ENCODE measurements around the gene EEF1AKMT4. TPM values are rescaled to one million over a fixed set of nuclear protein-coding genes. Genes with fewer than 3 reads are reported as not detected.

The EEF1AKMT4 gene
- total and polyA plus RNA-seq, 5 donors: 1.1 to 1.8 (median 1.4) TPM

GRCh38 chr3:184300378-184300720, 50.9 kb downstream of the EEF1AKMT4 start:
- Histone ChIP-seq H3K4me1 (ENCODE audit: control insufficient read depth, insufficient read depth, low read length) (peaks cover 3% of the 10 kb centered on the region), H3K4me3 (ENCODE audit: low read length) (peak overlapping the region; percentile 78), H3K27ac (ENCODE audit: low read length) (no peak overlapping the region), H3K27me3 (ENCODE audit: control insufficient read depth, insufficient read depth) (no peaks in the 10 kb centered on the region), H3K9me3 (ENCODE audit: control insufficient read depth, low read length) (no peaks in the 10 kb centered on the region)
- DNase-seq (no peak), ATAC-seq (no peak)
- intact Hi-C loops (cut with DNase I): no loop called here
- WGBS: 71% methylated on average over 3 of the region's 3 CpGs

GRCh38 chr3:184305577-184305976, 56.1 kb downstream of the EEF1AKMT4 start:
- WGBS: 55% methylated on average over 1 of the region's 1 CpG

GRCh38 chr3:184306341-184306972, 57.0 kb downstream of the EEF1AKMT4 start:
- no peak overlapping the region for H3K4me3 ChIP-seq (ENCODE audit: low read length)
- DNase-seq: no peak
- WGBS: 90% methylated on average over 4 of the region's 4 CpGs
- no peaks in the 10 kb centered on the region for H3K4me1 ChIP-seq (ENCODE audit: control insufficient read depth, insufficient read depth, low read length)
- no peak for ATAC-seq
- no peaks in the 10 kb centered on the region for H3K9me3 ChIP-seq (ENCODE audit: control insufficient read depth, low read length)
- intact Hi-C loops (cut with DNase I): no loop called here
- H3K27ac ChIP-seq (ENCODE audit: low read length): no peak overlapping the region
- H3K27me3 ChIP-seq (ENCODE audit: control insufficient read depth, insufficient read depth): no peaks in the 10 kb centered on the region

More at GRCh38 chr3:184305577-184305976, 56.1 kb downstream of the EEF1AKMT4 start:
- intact Hi-C loops (cut with DNase I): no loop called here
- ATAC-seq: no peak
- H3K27me3 ChIP-seq (ENCODE audit: control insufficient read depth, insufficient read depth): no peaks in the 10 kb centered on the region
- H3K4me1 ChIP-seq (ENCODE audit: control insufficient read depth, insufficient read depth, low read length): no peaks in the 10 kb centered on the region
- no peaks in the 10 kb centered on the region for H3K9me3 ChIP-seq (ENCODE audit: control insufficient read depth, low read length)
- DNase-seq: no peak
- H3K27ac ChIP-seq (ENCODE audit: low read length): no peak overlapping the region
- no peak overlapping the region for H3K4me3 ChIP-seq (ENCODE audit: low read length)

GRCh38 chr3:184307915-184308314, 58.4 kb downstream of the EEF1AKMT4 start:
- no peak for ATAC-seq

More at GRCh38 chr3:184307915-184308314, 58.4 kb downstream of the EEF1AKMT4 start:
- DNase-seq: peak in 1 of 3 donors; percentile 3
- Histone ChIP-seq H3K27me3 (ENCODE audit: control insufficient read depth, insufficient read depth) (no peaks in the 10 kb centered on the region), H3K4me1 (ENCODE audit: control insufficient read depth, insufficient read depth, low read length) (no peaks in the 10 kb centered on the region), H3K4me3 (ENCODE audit: low read length) (no peak overlapping the region), H3K27ac (ENCODE audit: low read length) (no peak overlapping the region), H3K9me3 (ENCODE audit: control insufficient read depth, low read length) (no peaks in the 10 kb centered on the region)
- intact Hi-C loops (cut with DNase I): no loop called here
- WGBS: 94% methylated on average over 9 of the region's 9 CpGs

Small RNA genes within 50 kb of the gene (microRNA-seq; reads per million reads assigned to microRNA genes)
- 0.54 to 1.3 reads per million in 2 donors for gene MIR1224

Other genes starting within 250 kb of the EEF1AKMT4 start
- gene ABCC5, start 231.8 kb upstream of the EEF1AKMT4 start, total RNA-seq: 10 to 100 TPM; 43.5 to 60.7 (median 52.7) TPM
- 28.9 TPM for gene ABCC5, start 231.8 kb upstream of the EEF1AKMT4 start, polyA plus RNA-seq
- not detected for gene HTR3D, start 217.9 kb upstream of the EEF1AKMT4 start, total RNA-seq
- gene HTR3D, start 217.9 kb upstream of the EEF1AKMT4 start, polyA plus RNA-seq: not detected
- gene HTR3C, start 196.6 kb upstream of the EEF1AKMT4 start, total RNA-seq: not detected
- not detected for gene HTR3C, start 196.6 kb upstream of the EEF1AKMT4 start, polyA plus RNA-seq
- not detected for gene HTR3E, start 152.6 kb upstream of the EEF1AKMT4 start, total RNA-seq
- not detected for gene HTR3E, start 152.6 kb upstream of the EEF1AKMT4 start, polyA plus RNA-seq
- gene EIF2B5, start 114.3 kb upstream of the EEF1AKMT4 start, total RNA-seq: 10 to 100 TPM; 30.8 to 34.5 (median 33.0) TPM
- gene EIF2B5, start 114.3 kb upstream of the EEF1AKMT4 start, polyA plus RNA-seq: 28.3 TPM
- 10 to 100 TPM; 61.1 to 67.4 (median 65.3) TPM for gene DVL3, start 94.3 kb upstream of the EEF1AKMT4 start, total RNA-seq
- 39.8 TPM for gene DVL3, start 94.3 kb upstream of the EEF1AKMT4 start, polyA plus RNA-seq
- gene AP2M1, start 74.8 kb upstream of the EEF1AKMT4 start, total RNA-seq: 100 to 1,000 TPM; 271 to 340 (median 329) TPM
- gene AP2M1, start 74.8 kb upstream of the EEF1AKMT4 start, polyA plus RNA-seq: 330 TPM
- gene ABCF3, start 63.5 kb upstream of the EEF1AKMT4 start, total RNA-seq: 10 to 100 TPM; 59.2 to 72.9 (median 63.5) TPM
- gene ABCF3, start 63.5 kb upstream of the EEF1AKMT4 start, polyA plus RNA-seq: 50.9 TPM
- gene VWA5B2, start 20.1 kb upstream of the EEF1AKMT4 start, total RNA-seq: not detected
- gene VWA5B2, start 20.1 kb upstream of the EEF1AKMT4 start, polyA plus RNA-seq: 0.07 TPM
- 10 to 100 TPM; 17.3 to 23.3 (median 21.6) TPM for gene ALG3, start 710 bp upstream of the EEF1AKMT4 start, total RNA-seq
- gene ALG3, start 710 bp upstream of the EEF1AKMT4 start, polyA plus RNA-seq: 19.3 TPM
- gene CAMK2N2, start 11.9 kb downstream of the EEF1AKMT4 start, total RNA-seq: under 1 TPM in 1 of 4 donors, not detected in 3; 0.50 TPM
- 0.07 TPM for gene CAMK2N2, start 11.9 kb downstream of the EEF1AKMT4 start, polyA plus RNA-seq
- gene ECE2, start 26.4 kb downstream of the EEF1AKMT4 start, total RNA-seq: 1 to 10 TPM; 1.2 to 6.6 (median 3.6) TPM
- gene ECE2, start 26.4 kb downstream of the EEF1AKMT4 start, polyA plus RNA-seq: 2.6 TPM
- 100 to 1,000 TPM; 198 to 230 (median 227) TPM for gene PSMD2, start 49.6 kb downstream of the EEF1AKMT4 start, total RNA-seq
- gene PSMD2, start 49.6 kb downstream of the EEF1AKMT4 start, polyA plus RNA-seq: 161 TPM
- 100 to 1,000 TPM; 215 to 301 (median 245) TPM for gene EIF4G1, start 64.9 kb downstream of the EEF1AKMT4 start, total RNA-seq
- gene EIF4G1, start 64.9 kb downstream of the EEF1AKMT4 start, polyA plus RNA-seq: 203 TPM
- gene FAM131A, start 87.9 kb downstream of the EEF1AKMT4 start, total RNA-seq: 10 to 100 TPM; 26.5 to 41.1 (median 33.6) TPM
- 34.3 TPM for gene FAM131A, start 87.9 kb downstream of the EEF1AKMT4 start, polyA plus RNA-seq
- 1 to 10 TPM; 2.0 to 4.9 (median 3.6) TPM for gene CLCN2, start 111.9 kb downstream of the EEF1AKMT4 start, total RNA-seq
- 2.7 TPM for gene CLCN2, start 111.9 kb downstream of the EEF1AKMT4 start, polyA plus RNA-seq
- 10 to 100 TPM; 24.4 to 32.9 (median 30.1) TPM for gene POLR2H, start 112.0 kb downstream of the EEF1AKMT4 start, total RNA-seq
- gene POLR2H, start 112.0 kb downstream of the EEF1AKMT4 start, polyA plus RNA-seq: 37.6 TPM
- gene THPO, start 128.5 kb downstream of the EEF1AKMT4 start, total RNA-seq: under 1 TPM; 0.23 to 0.47 (median 0.29) TPM
- 0.34 TPM for gene THPO, start 128.5 kb downstream of the EEF1AKMT4 start, polyA plus RNA-seq
- 10 to 100 TPM in 3 of 4 donors, 1 to 10 TPM in 1; 8.6 to 11.3 (median 10.4) TPM for gene CHRD, start 130.4 kb downstream of the EEF1AKMT4 start, total RNA-seq
- gene CHRD, start 130.4 kb downstream of the EEF1AKMT4 start, polyA plus RNA-seq: 12.1 TPM

Measured in right cardiac atrium (tissue), 5 donors.